Loucy (cell line): Measurements from ENCODE around the gene ASPHD2.

Experiments used
- EZH2phosphoT487 ChIP-seq: fragments of 200-600 bp; IDR thresholded peaks from 2 replicates; pipeline ENCODE4 v1.6.1; 2018; ENCODE audit warnings: antibody characterized with exemption, mild to moderate bottlenecking, moderate library complexity, borderline replicate concordance
- TF ChIP-seq, protein P1 (sequence below): fragments of 200-600 bp; sonication (generic); conservative IDR thresholded peaks from 2 replicates; pipeline ENCODE4 v1.5.1; 2014; ENCODE audit warnings: mild to moderate bottlenecking, antibody characterized with exemption, low read length

- TF ChIP-seq, protein P1, sequence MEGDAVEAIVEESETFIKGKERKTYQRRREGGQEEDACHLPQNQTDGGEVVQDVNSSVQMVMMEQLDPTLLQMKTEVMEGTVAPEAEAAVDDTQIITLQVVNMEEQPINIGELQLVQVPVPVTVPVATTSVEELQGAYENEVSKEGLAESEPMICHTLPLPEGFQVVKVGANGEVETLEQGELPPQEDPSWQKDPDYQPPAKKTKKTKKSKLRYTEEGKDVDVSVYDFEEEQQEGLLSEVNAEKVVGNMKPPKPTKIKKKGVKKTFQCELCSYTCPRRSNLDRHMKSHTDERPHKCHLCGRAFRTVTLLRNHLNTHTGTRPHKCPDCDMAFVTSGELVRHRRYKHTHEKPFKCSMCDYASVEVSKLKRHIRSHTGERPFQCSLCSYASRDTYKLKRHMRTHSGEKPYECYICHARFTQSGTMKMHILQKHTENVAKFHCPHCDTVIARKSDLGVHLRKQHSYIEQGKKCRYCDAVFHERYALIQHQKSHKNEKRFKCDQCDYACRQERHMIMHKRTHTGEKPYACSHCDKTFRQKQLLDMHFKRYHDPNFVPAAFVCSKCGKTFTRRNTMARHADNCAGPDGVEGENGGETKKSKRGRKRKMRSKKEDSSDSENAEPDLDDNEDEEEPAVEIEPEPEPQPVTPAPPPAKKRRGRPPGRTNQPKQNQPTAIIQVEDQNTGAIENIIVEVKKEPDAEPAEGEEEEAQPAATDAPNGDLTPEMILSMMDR: no peak
- TF ChIP-seq EZH2phosphoT487: no peak
Measured at GRCh38 chr22:26447584-26448329, 18.7 kb downstream of the ASPHD2 start.
